Measurements from ENCODE around the gene SRXN1. TPM values are rescaled to one million over a fixed set of nuclear protein-coding genes. Genes with fewer than 3 reads are reported as not detected.
"Not testable (repeated sequence)": the region's sequence is repeated elsewhere in the genome, so short reads cannot be mapped to it uniquely, and the experiment has no call there.

Gene SRXN1
- total RNA-seq (2014; rRNA removed; shearing (Covaris generic)): 811 and 839 TPM in 2 replicates
- 695 and 759 TPM in 2 replicates for polyA plus RNA-seq (2014; cell fraction: nucleus; rRNA removed)

- peak; percentile 91 for DNase-seq (ENCODE audit: extremely low read depth, low read depth)
These were observed at the start of gene SRXN1 for GRCh38 chr20:653110-653589. SRXN1 (minus strand) TSS chr20:653200; CDS start chr20:653185, 15 bp downstream.

GRCh38 chr20:701401-702129 is 48.6 kb upstream of the SRXN1 start:
- DNase-seq (ENCODE audit: extremely low read depth, low read depth): no peak

- no peak for DNase-seq (ENCODE audit: extremely low read depth, low read depth)
These were observed 46.9 kb upstream of the SRXN1 start for GRCh38 chr20:699811-700338.

- DNase-seq (ENCODE audit: extremely low read depth, low read depth): no peak
These were observed 46.3 kb upstream of the SRXN1 start for GRCh38 chr20:699342-699741.

- no peak for DNase-seq (ENCODE audit: extremely low read depth, low read depth)
These were observed 45.3 kb upstream of the SRXN1 start for GRCh38 chr20:698276-698675.

- DNase-seq (ENCODE audit: extremely low read depth, low read depth): no peak
These were observed 44.8 kb upstream of the SRXN1 start for GRCh38 chr20:697826-698225.

- DNase-seq (ENCODE audit: extremely low read depth, low read depth): no peak
These were observed 42.3 kb upstream of the SRXN1 start for GRCh38 chr20:695165-695866.

- no peak for DNase-seq (ENCODE audit: extremely low read depth, low read depth)
These were observed 41.5 kb upstream of the SRXN1 start for GRCh38 chr20:694496-694895.

- not testable (repeated sequence) for DNase-seq (ENCODE audit: extremely low read depth, low read depth)
These were observed 40.8 kb upstream of the SRXN1 start for GRCh38 chr20:693786-694185.

GRCh38 chr20:692044-692443 is 39.0 kb upstream of the SRXN1 start:
- DNase-seq (ENCODE audit: extremely low read depth, low read depth): no peak

- DNase-seq (ENCODE audit: extremely low read depth, low read depth): no peak
These were observed 36.9 kb upstream of the SRXN1 start for GRCh38 chr20:689947-690346.

- no peak for DNase-seq (ENCODE audit: extremely low read depth, low read depth)
These were observed 36.3 kb upstream of the SRXN1 start for GRCh38 chr20:689348-689747.

- no peak for DNase-seq (ENCODE audit: extremely low read depth, low read depth)
These were observed 35.8 kb upstream of the SRXN1 start for GRCh38 chr20:688809-689212.

GRCh38 chr20:687468-688203 is 34.6 kb upstream of the SRXN1 start:
- DNase-seq (ENCODE audit: extremely low read depth, low read depth): no peak

- DNase-seq (ENCODE audit: extremely low read depth, low read depth): no peak
These were observed 31.8 kb upstream of the SRXN1 start for GRCh38 chr20:684676-685319.

GRCh38 chr20:682123-682522 is 29.1 kb upstream of the SRXN1 start:
- no peak for DNase-seq (ENCODE audit: extremely low read depth, low read depth)

- DNase-seq (ENCODE audit: extremely low read depth, low read depth): no peak
These were observed 27.7 kb upstream of the SRXN1 start for GRCh38 chr20:680638-681187.

- no peak for DNase-seq (ENCODE audit: extremely low read depth, low read depth)
These were observed 25.0 kb upstream of the SRXN1 start for GRCh38 chr20:677957-678356.

GRCh38 chr20:676967-677366 is 24.0 kb upstream of the SRXN1 start:
- no peak for DNase-seq (ENCODE audit: extremely low read depth, low read depth)

- no peak for DNase-seq (ENCODE audit: extremely low read depth, low read depth)
These were observed 23.4 kb upstream of the SRXN1 start for GRCh38 chr20:676315-676937.

Data from NCI-H460 (cell line).